Sigmoid colon (tissue), 7 donors: Measurements from ENCODE around the gene CYLC2. TPM values are rescaled to one million over a fixed set of nuclear protein-coding genes. Genes with fewer than 3 reads are reported as not detected.

Experiments
- DNase-seq: peaks from one replicate; pipeline ENCODE4 v3.0.0-alpha.2; 2019
- H3K27ac ChIP-seq, 4 donors: fragments of 200-600 bp; sonication (generic); one replicate each; pipeline ENCODE4 v1.5.1; 2016 to 2019; ENCODE audit warnings: mild to moderate bottlenecking in 1 of 4
- H3K27me3 ChIP-seq, 3 donors: fragments of 200-600 bp; sonication (generic); one replicate each; pipeline ENCODE4 v1.5.1; 2019; ENCODE audit warnings: mild to moderate bottlenecking in 1 of 3
- H3K36me3 ChIP-seq, 4 donors: fragments of 200-600 bp; sonication (generic); one replicate each; pipeline ENCODE4 v1.5.1; 2016 to 2019
- H3K4me1 ChIP-seq, 4 donors: fragments of 200-600 bp; sonication (generic); one replicate each; pipeline ENCODE4 v1.5.1; 2017 to 2019
- H3K4me3 ChIP-seq, 4 donors: fragments of 200-600 bp; sonication (generic); one replicate each; pipeline ENCODE4 v1.5.1; 2017 to 2019; ENCODE audit warnings: mild to moderate bottlenecking in 2 of 4, moderate library complexity in 1 of 4
- H3K9me3 ChIP-seq, 4 donors: fragments of 200-600 bp in 3 of 4; sonication (generic) in 3 of 4; one replicate each; pipeline versions ENCODE4 v1.5.1 to v1.6.1; 2013 to 2019
- EP300 ChIP-seq, 4 donors: sonication (generic); formaldehyde crosslinking; IDR thresholded peaks; one replicate each; pipeline ENCODE4 v1.6.1; 2017; ENCODE audit warnings: antibody characterized with exemption in 4 of 4
- POLR2A ChIP-seq, 2 donors: fragments of 450-650 bp; IDR thresholded peaks; one replicate each; pipeline ENCODE4 v1.6.1; 2016; ENCODE audit warnings: antibody characterized with exemption in 2 of 2, mild to moderate bottlenecking in 2 of 2, moderate library complexity in 2 of 2
- POLR2AphosphoS5 ChIP-seq, 4 donors: sonication (generic); formaldehyde crosslinking; IDR thresholded peaks; one replicate each; pipeline ENCODE4 v1.6.1; 2017; ENCODE audit warnings: antibody characterized with exemption in 4 of 4
- WGBS, 2 donors: extraction: QIAGEN DNeasy Blood & Tissue Kit; methylation state at CpG; one replicate each; pipeline ENCODE4 v1.1.7; 2013; 5-methylcytosine and 5-hydroxymethylcytosine counted together
- intact Hi-C: fragments of 100-400 bp; cut with DNase I; formaldehyde crosslinking; loops from one replicate; pipeline ENCODE4 v1.15.1; 2023
- polyA plus RNA-seq, 3 donors: library from polyadenylated mRNA; stranded (reverse); fragments of 200-250 nt; gene quantifications; one replicate each; pipeline ENCODE4 v1.2.3, GENCODE V29; 2013
- total RNA-seq, 4 donors: library from RNA; depleted of rRNA; stranded (reverse); fragments of >200 nt; gene quantifications; one replicate each; pipeline ENCODE4 v1.1.0, GENCODE V29; 2016
- TF ChIP-seq, protein P1 (sequence below), 4 experiments: fragments of 450-650 bp in 3 of 4; fragments of 200-600 bp in 1 of 4; IDR thresholded peaks; one replicate each; pipeline ENCODE4 v1.5.1; 2016 to 2019; ENCODE audit warnings: antibody characterized with exemption in 4 of 4, mild to moderate bottlenecking in 3 of 4, moderate library complexity in 2 of 4
- donor health status: healthy with polysubstance abuse.
- donor health status: Bipolar disorder and iron deficiency.
- donor health status: healthy.

Gene CYLC2
- total and polyA plus RNA-seq, 7 donors = not detected

DNA sequence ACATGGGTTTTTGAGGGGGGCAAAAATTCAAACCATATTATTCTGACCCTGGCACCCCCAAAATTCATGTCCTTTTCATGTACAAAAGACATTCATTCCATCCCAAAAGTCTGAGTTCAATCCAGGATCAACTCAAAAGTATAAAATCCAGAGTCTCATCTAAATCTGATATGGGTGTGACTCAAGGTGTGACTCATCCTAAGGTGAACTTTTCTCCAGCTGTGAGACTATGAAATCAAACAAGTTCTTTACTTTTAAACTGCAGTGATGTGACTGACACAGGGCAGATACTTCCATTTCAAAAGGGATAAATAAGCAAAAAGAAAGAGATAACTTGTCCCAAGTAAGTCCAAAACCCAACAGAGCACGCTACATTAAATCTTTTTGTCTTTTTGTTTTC is 20.6 kb upstream of the CYLC2 start:
- DNase-seq = no peak
- H3K4me1 ChIP-seq = no peaks in the 10 kb centered on the region
- H3K36me3 ChIP-seq = no peaks in the 10 kb centered on the region
- H3K9me3 ChIP-seq = peaks cover 0 to 5% (median under 1%) of the 10 kb centered on the region in 4 donors
- no peak overlapping the region for H3K4me3 ChIP-seq
- H3K27me3 ChIP-seq = no peaks in the 10 kb centered on the region
- H3K27ac ChIP-seq = no peak overlapping the region
- intact Hi-C loops = no loop called here
- no peak for TF ChIP-seq EP300 (IDR thresholded peaks at IDR 0.05)
- no peak for TF ChIP-seq POLR2A (IDR thresholded peaks at IDR 0.05)
- TF ChIP-seq POLR2AphosphoS5 (IDR thresholded peaks at IDR 0.05) = no peak
- TF ChIP-seq, protein P1, sequence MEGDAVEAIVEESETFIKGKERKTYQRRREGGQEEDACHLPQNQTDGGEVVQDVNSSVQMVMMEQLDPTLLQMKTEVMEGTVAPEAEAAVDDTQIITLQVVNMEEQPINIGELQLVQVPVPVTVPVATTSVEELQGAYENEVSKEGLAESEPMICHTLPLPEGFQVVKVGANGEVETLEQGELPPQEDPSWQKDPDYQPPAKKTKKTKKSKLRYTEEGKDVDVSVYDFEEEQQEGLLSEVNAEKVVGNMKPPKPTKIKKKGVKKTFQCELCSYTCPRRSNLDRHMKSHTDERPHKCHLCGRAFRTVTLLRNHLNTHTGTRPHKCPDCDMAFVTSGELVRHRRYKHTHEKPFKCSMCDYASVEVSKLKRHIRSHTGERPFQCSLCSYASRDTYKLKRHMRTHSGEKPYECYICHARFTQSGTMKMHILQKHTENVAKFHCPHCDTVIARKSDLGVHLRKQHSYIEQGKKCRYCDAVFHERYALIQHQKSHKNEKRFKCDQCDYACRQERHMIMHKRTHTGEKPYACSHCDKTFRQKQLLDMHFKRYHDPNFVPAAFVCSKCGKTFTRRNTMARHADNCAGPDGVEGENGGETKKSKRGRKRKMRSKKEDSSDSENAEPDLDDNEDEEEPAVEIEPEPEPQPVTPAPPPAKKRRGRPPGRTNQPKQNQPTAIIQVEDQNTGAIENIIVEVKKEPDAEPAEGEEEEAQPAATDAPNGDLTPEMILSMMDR (IDR thresholded peaks at IDR 0.05) = no peak
- 72 to 79% methylated on average over 1 of the region's 1 CpG for WGBS, 2 donors

- peaks cover 0 to under 1% (median 0%) of the 10 kb centered on the region in 4 donors for H3K9me3 ChIP-seq
- H3K36me3 ChIP-seq = no peaks in the 10 kb centered on the region
- no peak for TF ChIP-seq POLR2AphosphoS5 (IDR thresholded peaks at IDR 0.05)
- TF ChIP-seq, protein P1 (IDR thresholded peaks at IDR 0.05) = no peak
- no peak for TF ChIP-seq EP300 (IDR thresholded peaks at IDR 0.05)
- TF ChIP-seq POLR2A (IDR thresholded peaks at IDR 0.05) = no peak
- no peaks in the 10 kb centered on the region for H3K4me1 ChIP-seq
- no peaks in the 10 kb centered on the region for H3K27me3 ChIP-seq
- H3K4me3 ChIP-seq = no peak overlapping the region
- DNase-seq = no peak
- intact Hi-C loops = no loop called here
- WGBS, 2 donors = 76 to 79% methylated on average over 4 of the region's 4 CpGs
- H3K27ac ChIP-seq = no peak overlapping the region
These were observed 19.9 kb upstream of the CYLC2 start for GRCh38 chr9:102975251-102975650.

DNA sequence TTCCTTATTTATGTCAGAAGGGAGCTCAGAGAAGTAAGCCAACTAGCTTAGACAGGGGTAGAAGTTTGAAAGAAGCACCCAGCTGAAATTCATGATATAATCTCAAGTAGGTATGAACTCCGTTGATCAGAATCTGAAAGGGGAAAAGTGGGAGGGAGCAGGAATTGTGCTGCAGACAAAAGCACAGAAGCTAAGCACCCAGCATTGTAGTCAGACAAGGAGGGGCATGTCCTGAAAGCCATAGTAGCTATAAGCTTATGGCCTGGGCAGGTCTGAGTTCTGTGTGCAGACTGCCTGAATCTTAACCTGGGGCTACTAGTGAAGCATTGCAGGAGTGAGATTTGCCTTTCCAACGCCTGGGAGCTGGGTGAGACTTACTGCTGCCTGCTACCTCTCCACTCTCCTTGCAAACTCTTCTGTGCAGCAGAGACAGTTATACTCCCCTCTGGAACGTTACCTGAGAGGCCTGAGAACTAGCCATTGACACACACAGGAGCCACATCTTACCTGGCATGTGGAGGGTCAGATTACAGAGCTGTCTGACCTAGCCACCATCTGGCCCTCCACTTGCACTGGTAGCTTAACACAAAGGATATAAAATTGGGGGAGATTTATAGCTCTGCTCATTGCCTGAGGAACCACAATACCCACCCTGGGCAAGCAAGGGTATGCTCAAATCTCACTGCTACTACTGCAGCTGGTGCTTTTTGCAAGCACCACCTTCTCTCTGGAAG is 9.8 kb upstream of the CYLC2 start:
- no peaks in the 10 kb centered on the region for H3K4me1 ChIP-seq
- DNase-seq = no peak
- H3K36me3 ChIP-seq = no peaks in the 10 kb centered on the region
- H3K27me3 ChIP-seq = no peaks in the 10 kb centered on the region
- intact Hi-C loops = no loop called here
- WGBS, 2 donors = 46 to 62% methylated on average over 3 of the region's 3 CpGs
- H3K9me3 ChIP-seq = no peaks in the 10 kb centered on the region
- H3K27ac ChIP-seq = no peak overlapping the region
- H3K4me3 ChIP-seq = no peak overlapping the region
- TF ChIP-seq POLR2A (IDR thresholded peaks at IDR 0.05) (no peak), POLR2AphosphoS5 (IDR thresholded peaks at IDR 0.05) (no peak), EP300 (IDR thresholded peaks at IDR 0.05) (no peak)
- TF ChIP-seq, protein P1 (IDR thresholded peaks at IDR 0.05) = no peak

DNA sequence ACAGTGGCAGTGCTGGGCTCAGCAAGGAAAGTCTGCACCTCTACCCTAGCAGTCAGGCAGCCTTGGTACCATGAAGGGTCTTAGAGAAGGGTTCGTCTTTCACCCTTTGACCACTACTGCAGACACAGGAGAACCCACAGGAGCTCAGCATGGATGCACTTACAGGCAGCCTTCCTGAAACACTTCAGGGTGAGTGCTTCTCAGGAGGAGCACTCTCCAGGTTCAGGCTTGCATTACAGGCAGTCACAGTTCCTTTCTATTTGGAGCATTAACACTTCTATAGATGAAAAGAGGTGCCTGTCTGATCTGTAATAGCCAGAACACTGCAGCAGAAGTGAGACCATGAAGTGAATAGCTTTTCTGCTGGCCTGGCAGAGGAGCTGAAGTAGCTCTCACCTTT is 8.7 kb upstream of the CYLC2 start:
- H3K27ac ChIP-seq = no peak overlapping the region
- no peaks in the 10 kb centered on the region for H3K4me1 ChIP-seq
- H3K36me3 ChIP-seq = no peaks in the 10 kb centered on the region
- no peak for TF ChIP-seq EP300 (IDR thresholded peaks at IDR 0.05)
- TF ChIP-seq, protein P1 (IDR thresholded peaks at IDR 0.05) = no peak
- no peak for TF ChIP-seq POLR2A (IDR thresholded peaks at IDR 0.05)
- no peak for TF ChIP-seq POLR2AphosphoS5 (IDR thresholded peaks at IDR 0.05)
- DNase-seq = no peak
- 82 to 88% methylated on average over 1 of the region's 1 CpG for WGBS, 2 donors
- no peak overlapping the region for H3K4me3 ChIP-seq
- H3K27me3 ChIP-seq = no peaks in the 10 kb centered on the region
- intact Hi-C loops = no loop called here
- H3K9me3 ChIP-seq = no peaks in the 10 kb centered on the region

- no peaks in the 10 kb centered on the region for H3K36me3 ChIP-seq
- TF ChIP-seq EP300 (IDR thresholded peaks at IDR 0.05) = no peak
- TF ChIP-seq, protein P1 (IDR thresholded peaks at IDR 0.05) = no peak
- TF ChIP-seq POLR2AphosphoS5 (IDR thresholded peaks at IDR 0.05) = no peak
- no peak for TF ChIP-seq POLR2A (IDR thresholded peaks at IDR 0.05)
- H3K27me3 ChIP-seq = no peaks in the 10 kb centered on the region
- no peak overlapping the region for H3K27ac ChIP-seq
- H3K4me1 ChIP-seq = no peaks in the 10 kb centered on the region
- no peaks in the 10 kb centered on the region for H3K9me3 ChIP-seq
- H3K4me3 ChIP-seq = no peak overlapping the region
- 92 to 94% methylated on average over 1 of the region's 1 CpG for WGBS, 2 donors
- DNase-seq = no peak
- intact Hi-C loops = no loop called here
These were observed 8.6 kb downstream of the CYLC2 start for GRCh38 chr9:103003689-103004088.
